Measurements from ENCODE around the gene ACHE.

The ACHE gene

DNA sequence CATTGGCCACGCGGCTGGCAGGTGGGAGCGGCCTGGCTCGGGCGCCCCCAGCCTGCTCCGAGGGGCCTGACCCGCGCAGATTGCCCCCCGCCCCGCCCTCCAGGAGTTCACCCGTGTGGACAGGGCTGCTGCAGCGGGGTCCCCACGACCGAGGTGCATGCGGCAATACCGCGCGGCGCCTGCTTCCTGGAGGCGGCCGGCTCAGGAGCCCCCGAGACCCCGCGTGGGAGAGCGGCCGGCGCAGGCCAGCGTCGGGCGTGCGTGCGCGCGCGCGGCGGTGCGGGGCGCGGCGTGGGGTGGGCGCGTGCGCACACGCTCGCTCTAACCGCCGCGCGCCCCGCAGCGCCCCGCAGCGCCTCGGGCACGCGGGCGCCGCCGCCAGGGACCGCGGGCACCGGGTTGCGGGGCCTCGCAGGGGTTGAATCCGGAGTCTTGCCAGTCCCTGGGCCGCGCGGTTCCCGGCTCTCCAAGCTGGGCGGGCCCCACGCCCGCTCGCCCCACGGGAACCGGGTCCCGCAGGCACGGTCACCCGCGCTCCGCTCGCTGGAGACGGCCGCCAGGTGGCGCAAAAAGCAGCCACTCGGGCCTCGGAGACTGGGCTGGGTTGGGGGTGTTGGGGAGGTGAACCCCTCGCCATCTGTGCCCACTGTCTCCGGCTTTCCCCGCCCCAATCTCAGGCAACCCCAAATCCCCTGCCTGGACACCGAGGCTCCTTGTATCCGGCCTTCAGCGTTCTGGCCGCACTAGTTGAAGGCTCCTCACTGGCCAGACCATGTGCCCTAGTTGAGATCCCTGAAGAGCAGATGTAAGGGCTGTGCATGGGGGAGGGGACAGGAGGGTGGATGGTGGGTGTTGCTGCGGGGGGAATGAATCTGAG is 1.3 kb upstream of the ACHE start:
- peak; percentile 42 to 53 for DNase-seq

DNA sequence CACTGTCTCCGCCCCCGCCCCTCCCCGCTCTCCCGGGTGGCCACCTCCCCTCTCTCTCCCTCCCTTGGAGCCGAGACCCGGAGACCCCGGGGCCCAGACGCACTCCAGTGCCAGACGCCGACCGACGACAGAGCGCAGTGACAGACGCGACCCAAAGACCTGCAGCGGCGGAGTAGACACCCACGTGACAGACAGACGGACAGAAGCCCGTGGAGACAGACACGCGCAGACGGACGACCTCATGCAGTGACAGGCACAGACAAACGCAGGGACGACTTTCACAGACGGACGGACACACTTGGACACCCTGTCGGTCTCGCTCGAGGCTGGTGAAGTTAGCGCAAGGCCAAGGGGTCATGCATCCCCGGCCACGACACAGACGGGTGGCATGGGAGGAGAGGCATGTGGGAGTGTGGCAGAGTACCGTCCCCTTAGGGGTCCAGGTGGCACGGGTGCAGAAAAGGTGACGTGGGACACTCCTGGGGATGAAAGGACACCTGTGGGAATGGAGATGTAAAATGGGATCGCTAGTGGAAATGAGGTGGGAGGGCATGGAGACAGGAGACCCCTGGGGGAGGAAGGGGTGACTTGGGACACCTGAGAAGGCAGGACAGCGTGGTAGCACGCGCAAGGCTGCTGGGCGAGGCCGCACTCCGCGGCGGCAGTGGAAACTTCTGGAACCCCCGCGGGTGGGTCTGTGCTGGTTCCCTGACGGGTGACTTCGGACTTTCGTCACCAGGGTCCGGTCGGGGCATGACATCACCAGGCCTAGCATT is 456 bp upstream of the ACHE start:
- no peak for DNase-seq

DNA sequence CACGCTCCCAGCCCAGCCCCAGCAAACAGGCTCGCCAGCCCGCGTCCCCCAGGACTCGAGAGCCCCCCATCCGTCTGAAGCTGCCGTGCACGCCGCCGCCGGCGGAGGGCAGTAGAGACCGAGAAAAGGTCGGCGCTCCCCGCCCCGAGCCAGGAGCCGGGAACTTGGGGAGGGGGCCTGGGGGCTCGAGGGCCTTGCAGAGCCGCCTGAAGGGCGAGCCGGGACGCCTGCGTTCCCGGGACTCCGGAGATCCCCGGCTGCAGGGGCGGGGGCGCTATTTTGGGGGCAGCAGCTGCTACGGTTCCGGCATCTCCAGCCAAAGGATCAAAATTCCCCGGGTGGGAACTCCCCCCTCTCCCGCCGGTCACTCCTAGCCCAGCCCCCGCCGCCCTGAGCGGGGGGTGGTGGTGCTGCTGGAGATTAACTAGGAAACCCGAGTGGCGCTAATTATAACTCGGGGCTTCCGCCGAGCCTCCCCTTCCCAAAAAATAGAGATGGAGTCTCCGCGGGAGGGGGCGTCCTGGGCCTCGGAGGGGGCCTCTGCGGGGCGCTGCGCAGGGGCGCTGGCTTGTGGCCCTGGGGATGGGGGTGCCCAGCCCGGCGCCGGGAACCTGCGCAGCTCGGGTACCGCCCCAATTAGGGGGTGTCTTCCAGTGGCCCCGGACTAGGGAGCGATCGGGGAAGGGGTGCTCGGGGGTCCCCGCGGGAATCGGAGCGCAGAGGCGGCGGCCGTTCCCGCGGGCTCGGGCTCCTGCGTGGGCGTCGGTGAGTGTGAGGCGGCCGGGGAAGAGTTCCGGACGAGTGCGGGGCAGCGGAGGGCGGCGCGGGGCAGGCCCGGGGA is 608 bp downstream of the ACHE start:
- peak; percentile 46 to 54 for DNase-seq

DNA sequence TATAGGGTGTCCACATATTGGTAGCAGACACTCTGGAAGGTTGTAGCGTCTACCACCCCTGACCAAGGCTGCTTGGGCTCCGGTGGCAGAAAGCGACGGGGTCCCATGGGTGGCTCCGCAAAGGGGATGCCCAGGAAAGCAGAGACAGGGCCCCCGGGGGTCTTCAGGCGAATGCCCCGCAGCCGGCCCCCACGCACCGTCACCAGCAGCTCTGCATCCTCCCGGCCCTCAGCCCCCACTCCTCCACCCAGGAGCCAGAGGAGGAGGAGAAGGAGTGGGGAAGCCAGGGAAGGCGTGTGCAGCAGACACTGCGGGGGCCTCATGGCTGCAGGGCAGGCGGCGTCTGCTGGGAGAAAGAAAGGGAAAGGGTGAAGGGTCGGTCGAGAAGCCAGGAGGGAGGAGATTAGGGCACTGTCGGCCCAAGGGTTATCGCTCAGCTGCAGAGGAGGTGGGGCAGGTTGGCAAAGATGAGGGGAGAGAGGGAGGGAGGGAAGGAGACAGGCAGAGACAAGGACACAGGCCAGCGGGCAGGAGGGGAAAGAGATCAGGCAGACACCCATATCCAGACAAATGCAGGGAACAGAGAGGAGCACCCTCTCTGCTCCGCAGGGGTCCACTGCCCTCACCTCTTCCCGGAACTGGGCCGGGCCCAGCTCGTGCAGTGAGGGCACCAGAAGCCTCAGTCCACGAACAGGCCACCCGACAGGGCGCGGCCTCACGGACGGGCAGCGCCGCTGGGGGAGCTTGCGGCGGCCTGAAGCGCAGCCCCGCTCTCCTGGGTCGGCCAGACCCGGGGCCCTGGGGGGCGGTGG is 1.6 kb downstream of the ACHE start:
- no peak for DNase-seq

DNA sequence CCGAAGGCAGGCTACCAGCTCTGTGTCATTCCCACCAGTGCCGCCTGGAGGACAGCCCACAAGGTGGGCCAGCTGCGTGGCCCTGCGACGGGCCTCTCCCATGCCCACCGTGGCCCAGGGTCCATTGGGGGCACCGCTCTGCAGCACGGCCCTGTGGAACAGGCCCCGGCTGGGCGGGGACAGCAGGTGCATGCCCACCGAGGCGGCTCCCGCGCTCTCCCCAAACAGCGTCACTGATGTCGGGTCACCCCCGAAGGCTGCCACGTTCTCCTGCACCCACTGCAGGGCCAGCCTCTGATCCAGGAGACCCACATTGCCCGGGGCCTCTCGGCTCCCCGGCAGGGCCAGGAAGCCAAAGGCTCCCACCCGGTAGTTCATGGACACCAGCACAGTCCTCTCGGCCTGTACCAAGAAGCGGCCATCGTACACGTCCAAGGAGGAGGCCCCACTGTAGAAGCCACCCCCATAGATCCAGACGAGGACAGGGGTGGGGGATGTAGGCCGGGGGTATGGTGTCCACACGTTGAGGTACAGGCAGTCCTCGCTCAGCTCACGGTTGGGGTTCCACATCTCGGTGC is 2.3 kb downstream of the ACHE start:
- DNase-seq: no peak

DNA sequence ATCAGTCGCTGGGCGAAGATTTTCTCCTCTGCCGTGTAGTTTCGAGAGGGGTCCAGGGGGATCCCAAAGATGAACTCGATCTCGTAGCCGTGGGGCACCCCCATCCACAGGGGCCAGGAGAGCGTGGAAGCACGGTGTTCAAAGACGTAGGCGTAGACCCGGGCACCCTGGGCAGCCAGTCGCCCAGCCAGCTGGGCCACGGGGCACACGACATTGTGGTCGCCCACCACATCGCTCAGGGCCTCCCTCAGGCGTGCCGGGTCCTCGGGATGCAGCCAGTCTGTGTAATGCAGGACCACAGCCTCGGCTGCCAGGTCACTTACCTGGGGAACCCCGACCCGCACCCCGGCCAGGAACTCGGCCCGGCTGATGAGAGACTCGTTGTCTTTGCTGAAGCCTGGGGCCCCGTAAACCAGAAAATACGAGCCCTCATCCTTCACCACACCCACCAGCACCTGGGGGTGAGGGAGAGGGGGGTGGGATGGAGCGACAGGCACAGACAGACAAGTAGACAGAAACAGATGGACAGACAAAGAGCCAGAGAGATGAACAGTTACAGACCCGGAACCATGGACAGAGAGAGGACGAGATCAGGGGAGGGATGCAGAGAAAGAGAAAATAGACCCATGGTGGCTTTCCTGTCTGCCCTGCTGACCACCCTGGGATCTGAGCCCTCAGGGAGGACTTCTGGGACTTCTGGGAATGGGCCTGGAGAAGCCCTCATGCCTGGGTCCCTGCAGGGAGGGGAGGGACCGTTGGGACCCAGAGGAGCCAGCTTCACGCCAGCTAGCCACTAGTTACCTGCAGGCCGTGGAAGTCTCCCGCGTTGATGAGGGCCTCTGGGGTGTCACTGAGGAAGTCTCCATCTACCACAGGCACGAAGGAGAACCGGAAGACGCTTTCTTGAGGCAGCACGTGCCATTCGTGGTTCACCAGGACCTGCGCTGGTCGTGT is 3.0 kb downstream of the ACHE start:
- no peak for DNase-seq

DNA sequence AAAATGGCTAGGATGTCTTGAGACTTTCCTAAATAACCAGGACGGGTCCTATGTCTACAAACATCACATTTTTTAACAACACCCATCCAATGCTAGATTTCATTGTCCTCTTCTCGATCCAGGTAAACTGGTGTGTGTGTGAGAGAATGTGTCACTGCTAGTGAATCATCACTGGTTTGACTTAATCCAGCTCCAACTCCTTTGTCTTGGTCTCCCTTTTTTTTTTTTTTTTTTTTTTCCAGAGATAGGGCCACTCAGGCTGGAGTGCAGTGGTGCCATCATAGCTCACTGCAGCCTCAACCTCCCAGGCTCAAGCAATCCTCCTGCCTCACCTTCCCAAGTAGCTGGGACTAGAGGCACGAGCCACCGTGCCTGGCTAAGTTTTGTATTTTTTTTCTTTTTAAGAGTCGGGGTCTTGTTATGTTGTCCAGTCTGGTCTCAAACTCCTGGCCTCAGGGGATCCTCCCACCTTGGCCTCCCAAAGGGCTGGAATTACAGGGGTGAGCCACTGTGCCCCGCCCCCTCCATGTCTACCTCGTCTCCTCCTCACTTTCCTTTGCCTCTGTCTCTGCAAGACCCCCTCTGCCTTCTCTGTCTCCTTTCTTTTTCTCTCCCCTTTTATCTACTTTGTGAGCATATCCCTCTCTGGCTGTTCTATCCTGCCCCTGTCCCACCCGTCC is 4.0 kb downstream of the ACHE start:
- no peak for DNase-seq

DNA sequence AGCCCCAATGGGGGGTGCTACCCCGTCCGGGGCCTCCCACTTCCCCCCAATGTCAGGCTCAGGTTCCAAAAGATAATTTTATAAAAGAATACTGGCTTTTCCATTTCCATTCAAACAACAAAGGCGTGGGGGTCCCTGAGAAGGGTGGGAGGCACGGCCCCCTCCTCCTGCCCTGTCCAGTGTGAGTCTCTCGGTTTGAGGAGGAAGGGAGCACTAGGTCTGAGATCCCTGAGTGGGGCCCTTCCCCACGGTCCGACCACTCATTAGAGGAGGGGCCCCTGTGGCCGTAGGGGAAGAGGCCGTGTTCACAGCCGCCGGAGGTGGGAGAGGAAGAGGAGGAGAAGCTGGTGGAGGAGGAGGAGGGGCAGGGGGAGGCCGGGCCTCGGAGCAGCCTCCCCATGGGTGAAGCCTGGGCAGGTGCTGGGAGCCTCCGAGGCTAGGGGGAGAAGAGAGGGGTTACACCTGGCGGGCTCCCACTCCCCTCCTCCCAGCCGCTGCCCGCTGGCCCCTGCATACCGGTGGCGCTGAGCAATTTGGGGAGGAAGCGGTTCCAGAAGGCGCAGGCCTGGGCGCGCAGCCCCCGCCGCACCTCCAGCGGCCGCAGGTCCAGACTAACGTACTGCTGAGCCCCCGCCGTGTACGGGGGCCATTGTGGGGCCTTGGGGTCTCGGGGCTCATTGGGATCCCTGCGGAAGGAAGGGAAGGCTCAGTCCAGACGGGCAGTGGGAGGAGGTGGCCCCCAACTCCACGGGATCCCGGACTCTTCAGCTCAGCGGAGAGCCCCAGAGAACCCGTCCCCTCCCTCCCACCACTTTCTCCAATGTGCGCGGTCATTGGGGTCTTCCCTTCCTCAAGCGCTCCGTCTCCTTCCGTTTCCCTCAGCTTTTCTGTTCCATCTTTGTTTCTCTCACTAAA is 4.8 kb downstream of the ACHE start:
- no peak for DNase-seq

DNA sequence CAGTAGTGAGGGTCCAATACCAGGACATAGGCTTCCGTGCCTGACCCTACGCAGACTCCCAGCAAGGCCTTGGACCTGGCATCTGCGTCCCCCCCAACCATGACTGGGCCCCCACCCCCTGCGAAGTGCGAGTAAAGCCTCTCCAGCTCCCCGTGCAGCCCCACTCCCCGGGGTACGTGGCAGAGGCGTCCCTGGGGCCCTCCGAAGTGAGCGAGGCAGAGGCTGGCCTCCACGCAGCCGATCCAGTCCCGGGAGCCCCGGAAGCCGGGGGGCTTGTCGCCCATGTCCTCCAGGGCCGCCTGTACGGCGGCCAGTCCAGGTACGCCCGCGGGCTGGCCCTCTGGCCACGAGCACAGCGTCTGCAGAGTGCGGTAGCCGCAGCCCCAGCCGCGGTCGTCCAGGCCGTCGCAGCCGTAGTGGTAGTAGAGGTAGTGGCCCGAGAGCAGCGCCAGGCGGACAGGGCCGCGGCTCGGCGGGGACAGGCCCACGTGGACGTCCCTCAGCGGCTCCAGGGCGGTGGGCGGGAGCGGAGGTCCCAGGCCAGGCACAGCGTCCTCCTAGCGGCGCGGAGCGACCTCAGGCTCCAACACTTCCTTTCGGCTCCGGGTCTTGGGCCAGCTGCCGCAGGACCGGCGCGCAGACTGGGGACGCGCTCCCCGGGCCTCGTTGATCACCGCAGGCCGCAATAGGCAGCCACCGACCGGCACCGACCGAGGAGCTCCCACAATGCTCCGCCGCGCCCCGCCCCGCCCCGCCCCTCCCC is 6.5 kb downstream of the ACHE start, which contains the start of gene UFSP1:
UFSP1 (minus strand) TSS at position 728 of the 763 bp plus-strand sequence; CDS start at position 284, 444 bp downstream.
- DNase-seq: no peak

DNA sequence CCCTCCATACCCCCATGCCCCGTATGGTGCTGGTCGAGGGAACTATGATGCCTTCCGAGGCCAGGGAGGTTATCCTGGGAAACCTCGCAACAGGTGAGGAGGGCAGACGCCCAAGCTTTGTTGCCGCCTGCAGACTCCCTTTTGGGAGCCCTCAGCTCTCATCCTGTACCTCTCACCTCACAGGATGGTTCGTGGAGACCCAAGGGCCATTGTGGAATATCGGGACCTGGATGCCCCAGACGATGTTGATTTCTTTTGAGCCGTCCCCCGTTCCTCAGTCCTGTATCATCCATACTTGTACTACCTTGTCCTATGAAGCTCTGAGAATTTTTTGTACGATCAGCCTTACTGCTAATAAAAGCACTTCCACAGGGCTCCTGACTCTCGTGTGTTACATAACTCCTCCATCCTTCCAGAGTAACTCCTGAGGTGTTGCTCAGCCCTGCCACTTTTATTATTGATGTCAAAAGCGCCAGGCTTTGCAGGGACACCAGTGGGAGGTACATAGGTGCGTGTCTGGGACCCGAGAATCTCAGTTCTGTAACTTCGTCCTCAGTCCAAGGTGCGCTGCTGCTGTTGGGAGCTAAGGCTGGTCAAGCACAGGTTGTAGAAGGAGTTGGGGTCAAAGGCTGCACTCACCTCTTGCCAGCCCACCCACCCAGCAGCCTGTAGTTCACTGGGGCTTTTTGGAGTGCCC is 7.2 kb downstream of the ACHE start:
- no peak for DNase-seq

DNA sequence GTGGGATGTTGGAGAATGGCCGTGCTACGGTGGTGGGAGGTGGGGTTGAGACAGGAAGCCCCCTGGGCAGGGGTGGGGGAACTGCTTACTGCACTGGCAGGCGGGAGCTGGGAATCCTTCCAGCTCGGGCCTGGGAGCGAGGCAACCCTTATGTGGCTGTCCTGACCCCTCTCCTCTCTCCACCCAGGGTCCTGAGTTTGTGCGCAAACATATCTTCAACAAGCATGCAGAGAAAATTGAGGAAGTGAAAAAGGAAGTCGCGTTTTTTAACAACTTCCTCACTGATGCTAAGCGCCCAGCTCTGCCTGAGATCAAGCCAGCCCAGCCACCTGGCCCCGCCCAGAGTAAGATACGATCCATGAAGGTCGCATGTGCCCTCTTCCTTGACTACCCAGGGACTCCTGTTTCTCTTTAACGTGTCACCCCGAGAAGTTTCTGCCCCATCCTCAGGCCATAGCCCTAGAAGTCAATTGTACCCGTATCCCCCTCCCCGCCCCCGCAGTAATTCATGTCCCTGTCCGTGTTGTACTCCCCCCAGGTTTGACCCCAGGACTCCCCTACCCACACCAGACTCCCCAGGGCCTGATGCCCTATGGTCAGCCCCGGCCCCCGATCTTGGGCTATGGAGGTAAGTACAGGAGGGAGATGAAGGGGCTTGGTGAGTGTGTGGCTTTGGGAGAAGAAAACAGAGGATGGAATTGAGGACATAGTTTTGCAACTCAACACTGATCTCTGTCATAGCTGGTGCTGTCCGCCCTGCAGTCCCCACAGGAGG is 8.0 kb downstream of the ACHE start:
- peak; percentile 36 to 42 for DNase-seq

DNA sequence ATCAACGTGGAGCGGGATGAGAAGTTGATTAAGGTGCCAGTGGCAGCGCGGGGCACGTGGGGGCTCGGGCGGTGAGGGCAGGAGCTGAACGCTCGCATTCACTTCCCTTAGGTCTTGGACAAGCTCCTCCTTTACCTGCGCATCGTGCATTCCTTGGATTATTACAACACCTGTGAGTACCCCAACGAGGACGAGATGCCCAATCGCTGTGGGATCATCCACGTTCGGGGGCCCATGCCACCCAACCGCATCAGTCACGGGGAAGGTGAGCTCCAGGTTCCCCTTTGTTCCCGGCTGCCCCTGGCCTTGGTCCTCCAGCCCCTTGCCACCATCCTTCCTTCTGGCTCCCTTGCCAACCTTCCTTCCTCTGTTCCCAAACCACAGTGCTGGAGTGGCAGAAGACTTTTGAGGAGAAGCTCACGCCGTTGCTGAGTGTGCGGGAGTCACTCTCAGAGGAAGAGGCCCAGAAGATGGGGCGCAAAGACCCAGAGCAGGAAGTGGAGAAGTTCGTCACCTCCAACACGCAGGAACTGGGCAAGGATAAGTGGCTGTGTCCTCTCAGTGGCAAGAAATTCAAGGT is 8.7 kb downstream of the ACHE start:
- no peak for DNase-seq

DNA sequence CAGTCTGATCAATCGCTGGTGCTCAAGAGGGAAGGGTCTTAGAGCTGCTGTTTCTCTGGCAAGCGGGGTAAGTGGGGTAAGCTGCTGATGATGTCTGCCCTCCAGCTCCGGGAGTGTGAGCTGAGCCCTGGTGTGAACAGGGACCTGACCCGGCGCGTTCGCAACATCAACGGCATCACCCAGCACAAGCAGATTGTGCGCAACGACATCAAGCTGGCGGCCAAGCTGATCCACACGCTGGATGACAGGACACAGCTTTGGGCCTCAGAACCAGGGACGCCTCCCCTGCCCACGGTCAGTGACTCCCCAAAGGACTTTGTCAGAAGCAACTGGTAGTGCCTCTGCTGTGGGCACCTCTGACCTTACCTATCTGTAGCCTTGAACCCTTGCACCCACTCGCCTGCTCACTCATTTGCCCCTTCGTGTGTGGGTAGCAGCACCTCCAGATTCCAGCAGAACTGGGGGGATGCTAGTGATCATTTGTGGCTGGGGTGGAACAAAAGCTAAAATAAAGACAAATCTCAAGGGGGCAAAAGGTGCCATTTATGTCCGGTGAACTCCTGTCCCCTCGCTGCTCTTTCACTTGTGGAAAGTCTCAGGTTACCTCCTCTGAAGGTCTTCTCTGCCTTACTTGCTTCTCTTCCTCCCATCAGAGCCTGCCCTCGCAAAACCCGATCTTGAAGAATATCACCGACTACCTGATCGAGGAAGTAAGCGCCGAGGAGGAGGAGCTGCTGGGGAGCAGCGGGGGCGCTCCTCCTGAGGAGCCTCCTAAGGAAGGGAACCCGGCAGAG is 9.3 kb downstream of the ACHE start:
- no peak for DNase-seq

DNA sequence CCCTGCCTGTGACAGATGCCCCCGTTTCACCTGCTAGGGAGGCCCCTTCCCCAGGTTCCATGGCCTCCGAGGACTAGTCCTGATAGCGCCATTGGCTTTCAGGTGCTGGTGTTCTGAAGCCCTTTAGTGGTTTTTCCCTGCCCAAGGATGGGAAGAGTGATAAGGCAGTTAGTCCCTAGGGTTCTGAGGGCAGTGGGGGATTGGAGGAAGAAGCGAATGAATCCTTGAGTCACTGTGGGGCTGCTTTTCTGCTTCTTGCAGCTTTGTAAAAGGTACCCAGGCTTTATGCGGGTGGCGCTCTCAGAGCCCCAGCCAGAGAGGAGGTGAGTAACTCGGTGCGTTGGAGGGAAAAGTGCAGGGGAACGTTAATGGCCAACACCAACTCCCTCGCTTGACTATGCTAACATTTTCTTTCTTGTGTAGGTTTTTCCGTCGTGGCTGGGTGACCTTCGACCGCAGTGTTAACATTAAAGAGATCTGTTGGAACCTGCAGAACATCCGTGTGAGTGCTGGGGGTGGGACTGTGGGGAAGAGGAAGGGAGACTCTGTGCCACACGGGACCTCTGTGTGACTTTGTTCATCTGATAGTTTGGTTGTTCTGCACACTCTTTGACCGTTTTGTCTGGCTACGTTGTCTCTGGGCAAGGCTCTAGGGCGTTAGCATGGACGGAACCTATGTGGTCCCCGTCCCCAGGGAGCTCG is 10.1 kb downstream of the ACHE start:
- no peak for DNase-seq

Data from activated CD4-positive, alpha-beta T cell treated with anti-CD3 and anti-CD28 coated beads, Interleukin-2, amount 50 U/mL, for 4 hours (primary cell).